GM13977 (cell line): ENCODE results near the gene MAST4.

Source experiments
- DNase-seq: peaks from one replicate; pipeline ENCODE4 v3.0.0; 2012; ENCODE audit warnings: low spot score
- in situ Hi-C: fragments of 300-500 bp; cut with MboI; formaldehyde crosslinking; loops from one replicate; pipeline ENCODE4 v1.12.0; 2022; ENCODE audit warnings: low sequenced_read_pairs, low pct_unique_long_range_greater_than_20kb, mixed read lengths, inconsistent platforms; ENCODE audit not compliant: unreplicated experiment
- TF ChIP-seq, protein P1 (sequence below): IDR thresholded peaks from 2 replicates; pipeline ENCODE4 v1.5.1; 2012; ENCODE audit warnings: mild to moderate bottlenecking, control low read depth; ENCODE audit not compliant: insufficient read depth; ENCODE audit errors: extremely low read depth, missing control alignments

Gene MAST4

DNA sequence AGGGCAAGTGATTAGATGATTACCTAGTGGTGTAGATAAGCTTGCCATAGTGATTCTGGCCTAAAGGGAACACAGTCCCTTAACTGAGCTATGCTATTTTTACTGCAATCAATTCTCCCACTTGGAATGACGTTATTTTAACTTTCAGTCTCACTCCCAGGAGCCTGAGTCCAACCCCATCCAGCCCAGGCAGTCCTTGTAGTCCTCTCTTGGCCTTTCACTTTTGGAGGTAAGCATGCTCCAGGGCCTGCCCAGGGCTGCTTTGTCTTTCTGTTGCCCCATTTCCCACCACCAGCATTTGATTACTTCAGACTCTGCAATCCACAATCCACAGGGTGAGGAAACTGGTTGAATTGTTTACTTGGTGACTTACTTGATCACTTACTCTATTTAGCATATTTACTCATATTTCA lies 367.4 kb downstream of the MAST4 start:
- DNase-seq = no peak
- TF ChIP-seq, protein P1, sequence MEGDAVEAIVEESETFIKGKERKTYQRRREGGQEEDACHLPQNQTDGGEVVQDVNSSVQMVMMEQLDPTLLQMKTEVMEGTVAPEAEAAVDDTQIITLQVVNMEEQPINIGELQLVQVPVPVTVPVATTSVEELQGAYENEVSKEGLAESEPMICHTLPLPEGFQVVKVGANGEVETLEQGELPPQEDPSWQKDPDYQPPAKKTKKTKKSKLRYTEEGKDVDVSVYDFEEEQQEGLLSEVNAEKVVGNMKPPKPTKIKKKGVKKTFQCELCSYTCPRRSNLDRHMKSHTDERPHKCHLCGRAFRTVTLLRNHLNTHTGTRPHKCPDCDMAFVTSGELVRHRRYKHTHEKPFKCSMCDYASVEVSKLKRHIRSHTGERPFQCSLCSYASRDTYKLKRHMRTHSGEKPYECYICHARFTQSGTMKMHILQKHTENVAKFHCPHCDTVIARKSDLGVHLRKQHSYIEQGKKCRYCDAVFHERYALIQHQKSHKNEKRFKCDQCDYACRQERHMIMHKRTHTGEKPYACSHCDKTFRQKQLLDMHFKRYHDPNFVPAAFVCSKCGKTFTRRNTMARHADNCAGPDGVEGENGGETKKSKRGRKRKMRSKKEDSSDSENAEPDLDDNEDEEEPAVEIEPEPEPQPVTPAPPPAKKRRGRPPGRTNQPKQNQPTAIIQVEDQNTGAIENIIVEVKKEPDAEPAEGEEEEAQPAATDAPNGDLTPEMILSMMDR = no peak
- in situ Hi-C loops = no loop called here

DNA sequence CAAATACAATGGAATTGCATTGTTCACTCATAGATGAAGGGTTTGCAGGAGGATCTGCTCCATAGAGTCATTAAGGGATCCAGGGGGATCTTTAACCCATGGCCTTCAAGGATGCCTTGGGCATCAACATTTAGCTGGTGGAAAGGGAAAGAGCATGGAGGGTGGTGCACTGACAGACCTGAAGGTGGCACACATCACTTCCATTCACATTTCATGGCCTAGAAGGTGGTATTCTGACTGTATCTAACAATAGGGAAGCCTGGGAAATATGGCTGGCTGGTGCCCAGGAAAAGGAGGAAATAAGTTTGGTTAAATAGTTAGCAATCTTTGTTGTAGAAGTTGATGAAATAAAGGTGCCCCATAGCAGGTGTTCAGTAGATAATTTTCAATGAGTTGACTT lies 370.2 kb downstream of the MAST4 start:
- in situ Hi-C loops = no loop called here
- TF ChIP-seq, protein P1 = no peak
- DNase-seq = no peak

DNA sequence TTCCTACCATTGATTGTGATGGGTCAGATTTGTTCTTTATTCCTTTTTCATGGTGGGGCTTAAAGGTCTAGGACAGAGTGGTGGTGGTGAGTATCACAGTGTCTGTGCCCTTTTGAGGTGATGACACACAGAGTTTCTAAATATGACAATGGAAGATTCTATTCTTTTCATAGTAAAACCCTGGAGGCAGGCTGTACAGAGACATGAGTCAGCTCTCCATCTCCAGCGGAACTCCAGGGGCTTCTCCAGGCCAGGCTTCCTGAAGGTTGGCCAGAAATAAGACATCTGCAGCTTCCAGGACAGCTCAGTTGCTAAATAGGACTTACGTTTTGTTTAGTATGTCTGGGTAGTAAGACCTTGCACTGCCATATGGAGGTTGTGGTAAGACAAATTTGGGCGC lies 370.9 kb downstream of the MAST4 start:
- DNase-seq = no peak
- TF ChIP-seq, protein P1 = no peak
- in situ Hi-C loops = no loop called here

DNA sequence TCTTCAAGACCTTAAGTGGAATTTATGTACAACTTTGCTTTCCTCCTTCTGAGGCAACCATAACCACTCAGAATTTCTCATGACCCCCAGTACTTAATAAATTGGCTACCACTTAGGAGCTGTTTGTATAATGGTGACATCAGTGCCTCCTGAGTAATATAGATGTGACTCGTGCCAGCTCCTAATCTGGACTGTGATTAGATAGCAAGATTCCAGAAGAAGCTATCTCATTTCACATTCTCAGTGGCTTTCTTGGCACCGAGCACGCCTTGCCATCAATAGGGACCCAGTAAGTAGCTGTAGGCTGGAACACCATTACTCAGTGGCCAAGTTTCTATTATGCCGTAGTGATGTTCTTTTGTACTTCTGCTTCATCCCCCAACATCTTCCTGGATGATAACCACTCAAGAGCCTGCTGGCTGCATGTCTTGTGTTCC lies 371.7 kb downstream of the MAST4 start:
- TF ChIP-seq, protein P1 = no peak
- in situ Hi-C loops = no loop called here
- DNase-seq = no peak

DNA sequence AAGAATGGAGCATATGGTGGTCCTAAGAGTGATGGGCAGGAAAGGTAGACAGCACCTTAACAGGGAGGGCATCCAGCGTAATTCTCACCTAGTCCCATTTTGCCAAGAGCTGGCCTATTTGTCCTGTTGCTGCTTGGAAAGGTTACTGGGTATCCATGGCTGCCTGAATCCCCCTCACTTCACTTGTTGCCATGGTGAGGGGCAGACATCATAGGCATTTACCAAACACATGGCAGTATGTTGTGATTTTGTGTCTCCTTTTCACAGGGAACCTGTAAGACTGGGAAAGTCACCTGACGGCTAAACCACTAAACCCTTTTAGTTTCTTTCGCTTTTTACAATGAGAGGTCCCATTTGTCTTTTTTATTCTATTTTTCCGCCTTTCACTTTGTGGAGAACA lies 373.3 kb downstream of the MAST4 start:
- TF ChIP-seq, protein P1 = no peak
- in situ Hi-C loops = no loop called here
- no peak for DNase-seq

DNA sequence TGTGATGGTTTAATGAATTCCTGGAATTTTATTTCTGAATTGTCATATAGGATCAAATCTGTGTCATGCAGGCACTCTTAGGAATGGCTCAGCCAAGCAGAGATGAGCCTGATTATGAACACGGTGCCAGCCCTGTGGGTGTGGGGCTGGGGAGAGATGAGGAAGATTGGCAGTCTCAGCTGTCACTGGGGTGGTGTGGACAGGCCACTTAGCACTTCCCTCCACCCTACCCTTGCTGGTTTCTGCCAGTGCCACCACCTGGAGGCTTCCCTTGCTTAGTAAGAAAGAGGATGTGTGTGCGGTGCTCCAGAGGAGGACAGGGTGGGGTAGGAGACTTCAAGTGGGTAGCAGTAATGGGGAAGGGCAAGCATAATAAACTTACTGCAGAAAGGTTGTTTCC lies 373.8 kb downstream of the MAST4 start:
- no peak for DNase-seq
- in situ Hi-C loops = no loop called here
- TF ChIP-seq, protein P1 = no peak

DNA sequence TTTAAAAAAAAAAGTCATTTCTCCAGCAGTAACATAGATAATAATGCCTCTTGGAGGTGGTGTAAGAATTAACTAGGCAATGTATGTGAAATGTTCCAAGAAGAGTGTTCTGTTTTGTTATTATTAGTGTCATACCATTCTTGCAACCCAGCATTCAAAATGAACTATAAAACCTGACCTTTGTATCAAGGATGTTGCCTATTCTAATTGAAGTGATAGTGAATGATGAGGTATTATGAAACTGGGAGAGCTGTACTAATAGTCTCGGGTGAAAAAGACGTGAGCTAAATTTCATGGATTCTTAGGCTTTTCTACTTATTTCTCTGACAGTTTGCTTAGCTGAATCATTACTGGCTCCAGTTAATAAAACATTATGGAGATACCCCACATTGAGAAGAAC lies 375.8 kb downstream of the MAST4 start:
- DNase-seq = no peak
- TF ChIP-seq, protein P1 = no peak
- in situ Hi-C loops = no loop called here
